Neural cell (in vitro differentiated cells): ENCODE results near the gene CHPF.

ENCODE experiments used
- EP300 ChIP-seq: fragments of 450-650 bp; conservative IDR thresholded peaks from 2 replicates; pipeline ENCODE4 v1.6.1; 2014; ENCODE audit warnings: antibody characterized with exemption, mild to moderate bottlenecking, moderate library complexity; ENCODE audit not compliant: poor library complexity, severe bottlenecking
- EZH2 ChIP-seq: fragments of 200-600, 300-800 bp; shearing (Covaris generic), sonication (generic); IDR thresholded peaks from 2 replicates; pipeline ENCODE4 v1.6.1; 2014; ENCODE audit warnings: antibody characterized with exemption, low read length, borderline replicate concordance, mild to moderate bottlenecking; ENCODE audit not compliant: insufficient read depth, poor library complexity, severe bottlenecking
- TF ChIP-seq, protein P1 (sequence below): fragments of 450-650 bp; IDR thresholded peaks from 2 replicates; pipeline ENCODE4 v1.5.1; 2014; ENCODE audit warnings: antibody characterized with exemption, mild to moderate bottlenecking, moderate library complexity; ENCODE audit not compliant: poor library complexity, severe bottlenecking

GRCh38 chr2:219578811-219579613, 35.4 kb upstream of the CHPF start:
- TF ChIP-seq EZH2 (no peak), EP300 (no peak)
- TF ChIP-seq, protein P1, sequence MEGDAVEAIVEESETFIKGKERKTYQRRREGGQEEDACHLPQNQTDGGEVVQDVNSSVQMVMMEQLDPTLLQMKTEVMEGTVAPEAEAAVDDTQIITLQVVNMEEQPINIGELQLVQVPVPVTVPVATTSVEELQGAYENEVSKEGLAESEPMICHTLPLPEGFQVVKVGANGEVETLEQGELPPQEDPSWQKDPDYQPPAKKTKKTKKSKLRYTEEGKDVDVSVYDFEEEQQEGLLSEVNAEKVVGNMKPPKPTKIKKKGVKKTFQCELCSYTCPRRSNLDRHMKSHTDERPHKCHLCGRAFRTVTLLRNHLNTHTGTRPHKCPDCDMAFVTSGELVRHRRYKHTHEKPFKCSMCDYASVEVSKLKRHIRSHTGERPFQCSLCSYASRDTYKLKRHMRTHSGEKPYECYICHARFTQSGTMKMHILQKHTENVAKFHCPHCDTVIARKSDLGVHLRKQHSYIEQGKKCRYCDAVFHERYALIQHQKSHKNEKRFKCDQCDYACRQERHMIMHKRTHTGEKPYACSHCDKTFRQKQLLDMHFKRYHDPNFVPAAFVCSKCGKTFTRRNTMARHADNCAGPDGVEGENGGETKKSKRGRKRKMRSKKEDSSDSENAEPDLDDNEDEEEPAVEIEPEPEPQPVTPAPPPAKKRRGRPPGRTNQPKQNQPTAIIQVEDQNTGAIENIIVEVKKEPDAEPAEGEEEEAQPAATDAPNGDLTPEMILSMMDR = no peak
